GM12864 (cell line): ENCODE data around the gene CDH4.

Experiments
- DNase-seq: peaks from one replicate; pipeline ENCODE4 v3.0.0-alpha.2; 2011; ENCODE audit warnings: low read depth
- H3K4me3 ChIP-seq: 2 replicates; pipeline ENCODE4 v1.5.1; 2011; ENCODE audit warnings: mild to moderate bottlenecking, low read depth, low read length, control low read depth
- CTCF ChIP-seq: IDR thresholded peaks from 2 replicates; pipeline ENCODE4 v1.5.1; 2011; ENCODE audit warnings: low read depth, mild to moderate bottlenecking, moderate library complexity, low read length, control low read depth, inconsistent platforms; ENCODE audit errors: missing control alignments

Gene CDH4

GRCh38 chr20:61661583-61661982 lies 409.5 kb downstream of the CDH4 start:
- no peak for DNase-seq
- H3K4me3 ChIP-seq = no peak overlapping the region
- no peak for TF ChIP-seq CTCF

GRCh38 chr20:61662226-61662967 lies 410.3 kb downstream of the CDH4 start:
- DNase-seq = no peak
- H3K4me3 ChIP-seq = no peak overlapping the region
- TF ChIP-seq CTCF = no peak

- DNase-seq = no peak
- H3K4me3 ChIP-seq = no peak overlapping the region
- no peak for TF ChIP-seq CTCF
Measured at GRCh38 chr20:61662968-61663331, 410.9 kb downstream of the CDH4 start.

- DNase-seq = no peak
- TF ChIP-seq CTCF = no peak
- no peak overlapping the region for H3K4me3 ChIP-seq
Measured at GRCh38 chr20:61663521-61664425, 411.7 kb downstream of the CDH4 start.

- H3K4me3 ChIP-seq = no peak overlapping the region
- DNase-seq = no peak
- TF ChIP-seq CTCF = no peak
Measured at GRCh38 chr20:61664556-61665320, 412.7 kb downstream of the CDH4 start.

GRCh38 chr20:61665528-61666470 lies 413.7 kb downstream of the CDH4 start:
- H3K4me3 ChIP-seq = no peak overlapping the region
- no peak for DNase-seq
- no peak for TF ChIP-seq CTCF
